GM12878 (cell line): ENCODE data around the gene MYO7B.

Experiments
- BCL11A ChIP-seq: IDR thresholded peaks from 2 replicates; pipeline ENCODE4 v1.6.1; 2011; ENCODE audit warnings: low read depth, low read length
- TF ChIP-seq, protein P1 (sequence below), 3 experiments: IDR thresholded peaks in 2 of 3; conservative IDR thresholded peaks in 1 of 3; 2 replicates each; pipeline ENCODE4 v1.5.1; 2011; ENCODE audit warnings: low read depth in 3 of 3, low read length in 3 of 3, mild to moderate bottlenecking in 3 of 3, control low read depth in 2 of 3, moderate library complexity in 2 of 3, inconsistent platforms in 1 of 3, mixed read lengths in 1 of 3; ENCODE audit not compliant: control insufficient read depth in 2 of 3, insufficient read depth in 1 of 3; ENCODE audit errors: extremely low read depth in 1 of 3

DNA sequence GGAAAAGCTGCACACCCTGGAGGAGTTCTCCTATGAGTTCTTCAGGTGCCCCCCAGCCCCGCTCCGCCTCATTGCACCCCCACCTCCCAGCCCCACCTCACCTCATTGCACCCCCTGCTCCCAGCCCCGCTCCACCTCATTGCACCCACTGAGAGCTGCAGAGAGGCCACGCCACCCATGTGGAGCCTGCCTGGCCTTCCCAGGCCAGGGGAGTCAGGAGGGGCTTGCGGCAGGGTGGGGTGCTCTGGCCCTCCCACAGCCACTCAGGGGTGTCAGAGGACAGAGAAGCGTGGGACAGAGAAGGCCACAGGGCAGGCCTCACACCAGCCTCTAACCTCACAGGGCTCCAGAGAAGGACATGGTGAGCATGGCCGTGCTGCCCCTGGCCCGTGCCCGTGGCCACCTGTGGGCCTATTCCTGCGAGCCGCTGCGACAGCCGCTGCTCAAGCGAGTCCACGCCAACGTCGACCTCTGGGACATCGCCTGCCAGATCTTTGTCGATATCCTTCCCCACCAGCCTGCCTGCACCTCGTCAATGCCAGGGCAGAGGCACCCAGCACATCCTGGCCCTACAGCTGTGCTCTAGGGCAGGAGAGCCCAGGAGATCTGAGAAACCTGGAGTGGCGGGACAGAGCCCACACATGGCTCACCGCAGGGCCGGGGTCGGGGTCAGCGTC lies 95.5 kb downstream of the MYO7B start:
- TF ChIP-seq BCL11A, result no peak
- TF ChIP-seq, protein P1, sequence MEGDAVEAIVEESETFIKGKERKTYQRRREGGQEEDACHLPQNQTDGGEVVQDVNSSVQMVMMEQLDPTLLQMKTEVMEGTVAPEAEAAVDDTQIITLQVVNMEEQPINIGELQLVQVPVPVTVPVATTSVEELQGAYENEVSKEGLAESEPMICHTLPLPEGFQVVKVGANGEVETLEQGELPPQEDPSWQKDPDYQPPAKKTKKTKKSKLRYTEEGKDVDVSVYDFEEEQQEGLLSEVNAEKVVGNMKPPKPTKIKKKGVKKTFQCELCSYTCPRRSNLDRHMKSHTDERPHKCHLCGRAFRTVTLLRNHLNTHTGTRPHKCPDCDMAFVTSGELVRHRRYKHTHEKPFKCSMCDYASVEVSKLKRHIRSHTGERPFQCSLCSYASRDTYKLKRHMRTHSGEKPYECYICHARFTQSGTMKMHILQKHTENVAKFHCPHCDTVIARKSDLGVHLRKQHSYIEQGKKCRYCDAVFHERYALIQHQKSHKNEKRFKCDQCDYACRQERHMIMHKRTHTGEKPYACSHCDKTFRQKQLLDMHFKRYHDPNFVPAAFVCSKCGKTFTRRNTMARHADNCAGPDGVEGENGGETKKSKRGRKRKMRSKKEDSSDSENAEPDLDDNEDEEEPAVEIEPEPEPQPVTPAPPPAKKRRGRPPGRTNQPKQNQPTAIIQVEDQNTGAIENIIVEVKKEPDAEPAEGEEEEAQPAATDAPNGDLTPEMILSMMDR (IDR thresholded peaks at IDR 0.05 in 2 of 3, conservative IDR thresholded peaks at IDR 0.05 in 1 of 3; ENCODE audit: control insufficient read depth in 2 of 3, extremely low read depth in 1 of 3, insufficient read depth in 1 of 3, low read depth in 3 of 3, low read length in 3 of 3), result no peak
